ENCODE results near the gene DSP. TPM values are rescaled to one million over a fixed set of nuclear protein-coding genes. Genes with fewer than 3 reads are reported as not detected.

The DSP gene
- total RNA-seq, 1 experiment from 2014 or later, result 0.10 TPM

GRCh38 chr6:7615611-7616383 lies 74.3 kb downstream of the DSP start:
- no peaks in the 10 kb centered on the region for H3K9me3 ChIP-seq
- peaks cover 10% of the 10 kb centered on the region for H3K36me3 ChIP-seq
- DNase-seq, result no peak
- no peak overlapping the region for H3K4me3 ChIP-seq
- H3K27me3 ChIP-seq, result no peaks in the 10 kb centered on the region

DNA sequence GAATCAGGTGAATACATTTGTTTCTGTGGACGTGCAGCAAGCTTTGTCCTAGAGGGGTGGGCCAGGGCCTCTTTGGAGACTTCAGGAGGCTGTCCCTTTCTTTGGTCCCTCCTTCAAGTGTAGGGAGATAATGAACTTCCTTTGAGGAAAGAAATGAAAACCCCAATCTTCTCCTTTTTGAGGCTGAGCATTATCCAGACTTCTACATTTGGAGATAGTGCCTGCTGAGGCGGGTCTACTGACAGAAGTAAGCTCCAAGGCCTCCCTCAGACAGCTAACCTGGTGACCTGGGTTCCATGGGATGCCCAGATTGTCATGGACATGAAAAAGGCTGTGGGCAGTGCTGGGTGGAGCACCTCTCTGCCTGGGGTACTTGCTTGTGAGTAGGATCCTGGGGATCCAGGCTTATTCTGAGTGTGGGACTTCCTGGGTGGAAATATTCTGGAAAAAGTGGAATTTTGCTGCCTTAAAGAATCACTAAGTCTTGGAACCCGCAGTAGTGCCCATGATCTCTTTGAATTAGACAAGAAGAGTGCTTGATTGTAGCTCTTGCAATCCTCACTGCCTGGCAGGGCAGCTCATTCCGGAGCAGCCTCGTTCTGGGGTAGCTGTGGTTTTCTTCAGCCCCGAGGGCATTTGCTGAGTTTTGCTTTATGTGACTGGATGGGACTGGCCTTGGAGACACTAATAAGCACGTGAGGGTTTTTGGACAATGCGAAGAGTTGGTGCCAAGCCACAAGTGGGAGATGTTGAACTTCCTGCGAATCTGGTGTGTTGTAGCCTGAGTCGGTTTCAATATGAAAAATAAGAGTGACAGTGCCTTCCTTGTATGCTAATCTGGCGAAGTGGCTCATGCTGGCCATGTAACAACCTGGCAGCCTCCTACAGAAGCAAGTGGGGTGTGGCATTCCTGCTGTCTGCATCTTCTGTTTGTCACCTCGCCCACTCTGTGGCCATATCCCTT lies 76.6 kb downstream of the DSP start:
- no peaks in the 10 kb centered on the region for H3K27me3 ChIP-seq
- peak; percentile 68 for DNase-seq
- H3K4me3 ChIP-seq, result no peak overlapping the region
- H3K9me3 ChIP-seq, result no peaks in the 10 kb centered on the region
- no peaks in the 10 kb centered on the region for H3K36me3 ChIP-seq

DNA sequence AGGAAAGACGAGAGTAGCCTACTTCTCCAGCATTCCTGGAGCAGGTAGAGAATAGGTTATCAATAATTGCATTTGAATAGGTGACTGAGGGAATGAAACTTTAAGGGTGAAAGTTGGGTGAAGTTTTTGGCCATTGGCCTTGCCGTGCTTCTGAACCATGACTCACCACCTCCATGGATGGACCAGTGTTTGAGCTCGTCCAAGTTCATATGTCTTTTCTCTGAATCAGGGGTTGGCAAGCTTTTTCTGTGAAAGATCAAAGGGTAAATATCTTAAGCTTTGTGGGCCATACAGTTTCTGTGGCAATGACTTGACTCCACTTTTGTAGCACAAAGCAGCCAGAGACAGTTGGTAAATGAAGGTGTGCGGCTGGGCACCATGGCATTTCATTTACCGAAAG lies 80.3 kb downstream of the DSP start:
- H3K4me3 ChIP-seq, result no peak overlapping the region
- H3K27me3 ChIP-seq, result no peaks in the 10 kb centered on the region
- no peaks in the 10 kb centered on the region for H3K36me3 ChIP-seq
- peak; percentile 61 for DNase-seq
- no peaks in the 10 kb centered on the region for H3K9me3 ChIP-seq

DNA sequence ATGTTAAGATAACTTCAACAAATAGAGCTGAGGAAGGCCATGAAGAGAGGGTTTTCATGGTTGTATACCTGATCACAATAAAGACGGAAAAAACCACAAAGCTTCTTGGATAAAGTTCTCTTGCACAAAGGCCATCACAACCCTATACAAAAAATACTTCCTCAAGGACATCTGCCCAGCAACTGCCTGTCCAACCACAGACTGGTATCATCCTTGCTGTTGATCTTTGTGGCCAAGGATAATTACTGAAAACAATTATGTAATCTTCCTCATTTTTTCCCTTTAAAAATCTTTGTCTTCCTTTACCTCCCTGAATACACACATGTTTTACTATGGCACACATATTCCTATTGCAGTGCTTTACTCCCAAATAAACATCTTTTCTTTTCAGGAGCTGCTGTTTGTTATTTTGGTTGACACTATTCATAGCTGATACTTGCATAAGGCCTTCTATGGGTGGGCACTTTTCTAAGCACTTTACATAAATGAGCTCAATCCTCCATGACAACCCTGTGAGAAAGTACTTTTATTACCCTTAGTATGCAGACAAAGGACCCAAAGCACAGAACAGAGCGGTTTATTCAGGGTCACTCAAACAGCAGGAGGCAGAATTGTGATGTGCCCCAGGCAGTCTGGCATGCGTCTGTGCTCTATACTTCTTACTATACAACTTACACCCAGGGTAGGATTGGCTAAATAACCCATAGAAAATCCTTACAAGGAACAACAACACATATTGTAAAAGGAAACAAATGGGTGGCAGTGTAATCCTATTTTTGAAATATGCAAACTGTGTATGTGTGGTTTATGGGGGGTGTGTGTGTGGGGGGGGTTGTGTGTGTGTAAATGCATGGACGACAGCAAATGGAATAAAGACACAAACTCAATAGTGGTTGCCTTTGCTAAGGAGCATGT lies 83.6 kb downstream of the DSP start:
- Histone ChIP-seq H3K27me3 (no peaks in the 10 kb centered on the region), H3K9me3 (no peaks in the 10 kb centered on the region), H3K4me3 (no peak overlapping the region), H3K36me3 (no peaks in the 10 kb centered on the region)
- no peak for DNase-seq

DNA sequence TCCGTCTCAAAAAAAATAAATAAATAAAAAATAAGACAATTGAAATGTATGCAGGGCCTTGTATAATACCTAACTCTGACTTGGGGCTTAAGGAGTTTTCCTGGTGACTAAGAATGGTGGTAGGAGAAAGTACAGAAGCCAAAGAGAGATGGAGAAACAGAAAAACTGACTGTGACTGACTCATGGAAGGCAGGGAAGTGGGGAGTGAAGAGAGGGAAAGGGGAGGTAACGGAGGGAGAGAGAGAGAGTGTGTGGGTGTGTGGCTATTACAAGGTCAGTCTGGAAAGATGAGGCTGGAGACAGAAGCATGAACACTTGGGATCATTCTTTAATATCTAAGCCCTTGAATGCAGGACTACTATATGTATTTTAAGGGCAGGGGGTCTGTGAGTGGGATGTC lies 87.0 kb downstream of the DSP start:
- Histone ChIP-seq H3K36me3 (no peaks in the 10 kb centered on the region), H3K4me3 (no peak overlapping the region), H3K9me3 (no peaks in the 10 kb centered on the region), H3K27me3 (no peaks in the 10 kb centered on the region)
- DNase-seq, result peak; percentile 12

DNA sequence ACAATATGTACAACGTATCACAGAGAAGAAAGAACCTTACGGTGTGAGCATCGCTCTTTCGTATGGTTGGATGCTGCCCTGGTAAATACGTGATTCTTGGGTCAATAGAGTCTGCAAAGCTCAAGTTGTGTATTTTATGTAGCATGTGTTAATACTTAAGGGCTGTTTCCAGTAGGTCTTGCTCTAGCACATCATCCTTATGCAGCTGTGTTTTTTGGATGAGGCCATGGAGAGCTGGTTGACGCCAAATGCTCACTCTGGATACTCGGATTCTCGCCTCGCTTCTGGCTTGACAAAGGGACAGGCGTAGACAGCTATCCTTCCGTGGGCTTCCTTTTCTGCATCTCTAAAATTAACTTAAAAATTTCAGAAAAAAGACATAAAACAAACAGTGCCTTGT lies 87.4 kb downstream of the DSP start:
- no peak for DNase-seq
- H3K36me3 ChIP-seq, result no peaks in the 10 kb centered on the region
- H3K4me3 ChIP-seq, result no peak overlapping the region
- H3K27me3 ChIP-seq, result no peaks in the 10 kb centered on the region
- no peaks in the 10 kb centered on the region for H3K9me3 ChIP-seq

GRCh38 chr6:7629321-7629720 lies 87.8 kb downstream of the DSP start:
- Histone ChIP-seq H3K27me3 (no peaks in the 10 kb centered on the region), H3K36me3 (no peaks in the 10 kb centered on the region), H3K9me3 (no peaks in the 10 kb centered on the region), H3K4me3 (no peak overlapping the region)
- DNase-seq, result no peak

DNA sequence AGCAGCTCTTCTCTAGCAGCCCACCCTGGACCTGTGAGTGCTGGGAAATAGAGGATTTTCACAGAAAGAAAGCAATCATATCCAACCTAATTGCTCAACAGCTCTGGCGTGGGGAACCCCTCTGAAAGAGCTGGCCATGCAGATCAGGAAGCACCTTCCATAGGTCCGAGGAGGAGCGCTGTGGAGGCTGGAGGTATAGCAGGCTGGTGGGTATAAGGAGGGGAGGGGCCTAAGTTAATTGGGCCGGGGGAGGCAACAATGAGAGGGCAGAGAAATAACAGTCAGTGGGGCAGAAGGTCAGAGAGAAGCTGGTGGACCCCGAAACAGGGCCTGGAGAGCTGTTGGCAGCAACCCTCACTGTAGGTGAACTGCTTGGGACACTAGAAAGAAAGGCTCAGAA lies 89.3 kb downstream of the DSP start:
- H3K36me3 ChIP-seq, result no peaks in the 10 kb centered on the region

GRCh38 chr6:7631466-7631865 lies 90.0 kb downstream of the DSP start:
- no peak for DNase-seq
- H3K9me3 ChIP-seq, result no peaks in the 10 kb centered on the region
- H3K27me3 ChIP-seq, result no peaks in the 10 kb centered on the region
- H3K36me3 ChIP-seq, result no peaks in the 10 kb centered on the region
- H3K4me3 ChIP-seq, result no peak overlapping the region

More for the DNA sequence above, 89.3 kb downstream of the DSP start:
- Histone ChIP-seq H3K9me3 (no peaks in the 10 kb centered on the region), H3K27me3 (no peaks in the 10 kb centered on the region), H3K4me3 (no peak overlapping the region)
- no peak for DNase-seq

- Histone ChIP-seq H3K36me3 (no peaks in the 10 kb centered on the region), H3K9me3 (no peaks in the 10 kb centered on the region), H3K4me3 (no peak overlapping the region), H3K27me3 (no peaks in the 10 kb centered on the region)
- no peak for DNase-seq
Measured at GRCh38 chr6:7632501-7633290, 91.2 kb downstream of the DSP start.

DNA sequence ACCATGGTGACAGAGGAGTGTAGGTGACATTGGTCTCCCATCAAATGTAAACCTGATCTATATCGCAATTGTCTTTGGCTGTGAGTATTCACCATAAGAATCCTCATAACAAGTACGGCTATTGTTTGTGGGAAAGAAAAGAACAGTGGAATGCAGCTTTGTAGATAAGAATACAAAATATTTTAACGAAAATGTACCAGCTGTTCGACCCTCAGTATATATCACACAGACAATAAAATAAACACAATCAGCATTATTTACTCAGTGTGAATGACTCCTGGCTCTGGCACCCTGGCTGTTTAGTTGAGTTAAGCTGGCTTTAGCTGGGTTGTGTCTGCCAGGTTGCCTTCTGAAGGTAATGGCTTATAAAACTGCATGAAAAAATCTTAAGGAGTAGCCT lies 91.9 kb downstream of the DSP start:
- peak; percentile 51 for DNase-seq

DNA sequence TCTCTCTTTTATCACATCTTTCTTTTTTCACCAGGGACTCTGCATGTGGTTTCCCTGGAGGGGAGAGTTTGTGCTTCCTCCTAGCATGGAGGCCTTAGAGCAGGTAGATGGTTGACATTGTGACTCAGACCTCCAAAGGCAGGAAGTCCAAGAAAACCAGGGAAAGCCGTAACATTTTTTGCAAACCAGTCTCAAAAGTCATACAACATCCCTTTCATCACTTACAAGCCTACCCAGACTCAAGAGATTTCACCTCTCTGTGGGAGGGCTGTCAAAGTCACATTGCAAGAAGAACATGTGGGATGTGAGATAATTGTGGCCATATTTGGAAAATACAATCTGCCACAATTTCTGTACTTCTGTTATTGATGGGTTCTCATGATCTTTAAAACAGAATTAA lies 94.7 kb downstream of the DSP start:
- DNase-seq, result no peak

More for the DNA sequence above, 91.9 kb downstream of the DSP start:
- no peak overlapping the region for H3K4me3 ChIP-seq
- no peaks in the 10 kb centered on the region for H3K9me3 ChIP-seq
- H3K27me3 ChIP-seq, result no peaks in the 10 kb centered on the region
- no peaks in the 10 kb centered on the region for H3K36me3 ChIP-seq

More for the DNA sequence above, 94.7 kb downstream of the DSP start:
- Histone ChIP-seq H3K36me3 (no peaks in the 10 kb centered on the region), H3K4me3 (no peak overlapping the region), H3K27me3 (no peaks in the 10 kb centered on the region), H3K9me3 (no peaks in the 10 kb centered on the region)

Other genes with a start within 250 kb of the DSP start
- gene SSR1, start 228.5 kb upstream of the DSP start, total RNA-seq (2014; rRNA removed; shearing (Covaris generic); ENCODE audit: low replicate concordance), result 170 and 187 TPM in 2 replicates
- 0.49 TPM in 1 of 2 replicates, not detected in the other for gene CAGE1, start 151.9 kb upstream of the DSP start, total RNA-seq (2014; rRNA removed; shearing (Covaris generic); ENCODE audit: low replicate concordance)
- gene RIOK1, start 151.9 kb upstream of the DSP start, total RNA-seq (2014; rRNA removed; shearing (Covaris generic); ENCODE audit: low replicate concordance), result 16.1 and 36.4 TPM in 2 replicates
- gene SNRNP48, start 48.5 kb downstream of the DSP start, total RNA-seq (2014; rRNA removed; shearing (Covaris generic); ENCODE audit: low replicate concordance), result 7.4 and 53.4 TPM in 2 replicates
- 0.74 and 0.82 TPM in 2 replicates for gene BMP6, start 184.4 kb downstream of the DSP start, total RNA-seq (2014; rRNA removed; shearing (Covaris generic); ENCODE audit: low replicate concordance)

Data from MG63 (cell line).